Measurements from ENCODE around the gene DDX4.

DNA sequence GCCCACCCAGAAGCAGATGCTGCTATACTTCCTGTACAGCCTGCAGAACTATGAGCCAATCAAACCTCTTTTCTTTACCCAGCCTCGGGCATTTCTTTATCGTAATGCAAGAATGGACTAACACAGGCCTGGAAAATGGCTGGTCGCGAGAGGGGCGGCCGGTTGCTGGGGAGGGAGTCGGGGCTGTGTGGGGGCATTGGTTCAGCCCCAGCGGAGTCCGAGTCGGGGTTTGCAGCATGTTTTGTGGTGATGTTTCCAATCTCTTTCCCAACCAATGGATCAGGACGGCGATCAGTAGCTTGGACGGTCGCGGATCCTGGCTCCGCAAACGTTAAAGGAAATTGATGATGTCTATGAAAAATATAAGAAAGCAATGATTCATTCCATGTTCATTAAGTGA lies 94.6 kb downstream of the DDX4 start:
- TF ChIP-seq, protein P1, sequence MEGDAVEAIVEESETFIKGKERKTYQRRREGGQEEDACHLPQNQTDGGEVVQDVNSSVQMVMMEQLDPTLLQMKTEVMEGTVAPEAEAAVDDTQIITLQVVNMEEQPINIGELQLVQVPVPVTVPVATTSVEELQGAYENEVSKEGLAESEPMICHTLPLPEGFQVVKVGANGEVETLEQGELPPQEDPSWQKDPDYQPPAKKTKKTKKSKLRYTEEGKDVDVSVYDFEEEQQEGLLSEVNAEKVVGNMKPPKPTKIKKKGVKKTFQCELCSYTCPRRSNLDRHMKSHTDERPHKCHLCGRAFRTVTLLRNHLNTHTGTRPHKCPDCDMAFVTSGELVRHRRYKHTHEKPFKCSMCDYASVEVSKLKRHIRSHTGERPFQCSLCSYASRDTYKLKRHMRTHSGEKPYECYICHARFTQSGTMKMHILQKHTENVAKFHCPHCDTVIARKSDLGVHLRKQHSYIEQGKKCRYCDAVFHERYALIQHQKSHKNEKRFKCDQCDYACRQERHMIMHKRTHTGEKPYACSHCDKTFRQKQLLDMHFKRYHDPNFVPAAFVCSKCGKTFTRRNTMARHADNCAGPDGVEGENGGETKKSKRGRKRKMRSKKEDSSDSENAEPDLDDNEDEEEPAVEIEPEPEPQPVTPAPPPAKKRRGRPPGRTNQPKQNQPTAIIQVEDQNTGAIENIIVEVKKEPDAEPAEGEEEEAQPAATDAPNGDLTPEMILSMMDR (IDR thresholded peaks at IDR 0.05; ENCODE audit: insufficient read depth, low read length): no peak
- no peak for TF ChIP-seq POLR2AphosphoS5 (IDR thresholded peaks at IDR 0.05; ENCODE audit: low read depth)
- TF ChIP-seq GABPA (IDR thresholded peaks at IDR 0.05; ENCODE audit: low read depth): no peak
- TF ChIP-seq, protein P2, sequence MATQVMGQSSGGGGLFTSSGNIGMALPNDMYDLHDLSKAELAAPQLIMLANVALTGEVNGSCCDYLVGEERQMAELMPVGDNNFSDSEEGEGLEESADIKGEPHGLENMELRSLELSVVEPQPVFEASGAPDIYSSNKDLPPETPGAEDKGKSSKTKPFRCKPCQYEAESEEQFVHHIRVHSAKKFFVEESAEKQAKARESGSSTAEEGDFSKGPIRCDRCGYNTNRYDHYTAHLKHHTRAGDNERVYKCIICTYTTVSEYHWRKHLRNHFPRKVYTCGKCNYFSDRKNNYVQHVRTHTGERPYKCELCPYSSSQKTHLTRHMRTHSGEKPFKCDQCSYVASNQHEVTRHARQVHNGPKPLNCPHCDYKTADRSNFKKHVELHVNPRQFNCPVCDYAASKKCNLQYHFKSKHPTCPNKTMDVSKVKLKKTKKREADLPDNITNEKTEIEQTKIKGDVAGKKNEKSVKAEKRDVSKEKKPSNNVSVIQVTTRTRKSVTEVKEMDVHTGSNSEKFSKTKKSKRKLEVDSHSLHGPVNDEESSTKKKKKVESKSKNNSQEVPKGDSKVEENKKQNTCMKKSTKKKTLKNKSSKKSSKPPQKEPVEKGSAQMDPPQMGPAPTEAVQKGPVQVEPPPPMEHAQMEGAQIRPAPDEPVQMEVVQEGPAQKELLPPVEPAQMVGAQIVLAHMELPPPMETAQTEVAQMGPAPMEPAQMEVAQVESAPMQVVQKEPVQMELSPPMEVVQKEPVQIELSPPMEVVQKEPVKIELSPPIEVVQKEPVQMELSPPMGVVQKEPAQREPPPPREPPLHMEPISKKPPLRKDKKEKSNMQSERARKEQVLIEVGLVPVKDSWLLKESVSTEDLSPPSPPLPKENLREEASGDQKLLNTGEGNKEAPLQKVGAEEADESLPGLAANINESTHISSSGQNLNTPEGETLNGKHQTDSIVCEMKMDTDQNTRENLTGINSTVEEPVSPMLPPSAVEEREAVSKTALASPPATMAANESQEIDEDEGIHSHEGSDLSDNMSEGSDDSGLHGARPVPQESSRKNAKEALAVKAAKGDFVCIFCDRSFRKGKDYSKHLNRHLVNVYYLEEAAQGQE (IDR thresholded peaks at IDR 0.05; ENCODE audit: insufficient replicate concordance, low read depth): no peak
